Measurements from ENCODE around the gene SLC17A3. TPM values are rescaled to one million over a fixed set of nuclear protein-coding genes. Genes with fewer than 3 reads are reported as not detected.

SLC17A3 gene
- total RNA-seq, 1 experiment from 2014 or later: not detected

GRCh38 chr6:25834950-25835349, 39.1 kb downstream of the SLC17A3 start:
- no peaks in the 10 kb centered on the region for H3K27me3 ChIP-seq (ENCODE audit: control insufficient read depth, insufficient read depth, low read length)
- no peak overlapping the region for H3K4me3 ChIP-seq (ENCODE audit: insufficient read depth, low read depth, low read length)
- H3K36me3 ChIP-seq (replicated peaks; ENCODE audit: control insufficient read depth, insufficient read depth, low read length): no peaks in the 10 kb centered on the region
- no peak for DNase-seq

- Histone ChIP-seq H3K4me3 (ENCODE audit: insufficient read depth, low read depth, low read length) (no peak overlapping the region), H3K27me3 (ENCODE audit: control insufficient read depth, insufficient read depth, low read length) (no peaks in the 10 kb centered on the region), H3K36me3 (replicated peaks; ENCODE audit: control insufficient read depth, insufficient read depth, low read length) (no peaks in the 10 kb centered on the region)
- no peak for DNase-seq
These were observed 40.9 kb downstream of the SLC17A3 start for GRCh38 chr6:25833136-25833535.

GRCh38 chr6:25832670-25833069, 41.4 kb downstream of the SLC17A3 start:
- H3K36me3 ChIP-seq (replicated peaks; ENCODE audit: control insufficient read depth, insufficient read depth, low read length): no peaks in the 10 kb centered on the region
- no peak for DNase-seq
- no peaks in the 10 kb centered on the region for H3K27me3 ChIP-seq (ENCODE audit: control insufficient read depth, insufficient read depth, low read length)
- no peak overlapping the region for H3K4me3 ChIP-seq (ENCODE audit: insufficient read depth, low read depth, low read length)

GRCh38 chr6:25832307-25832662, 41.8 kb downstream of the SLC17A3 start:
- Histone ChIP-seq H3K27me3 (ENCODE audit: control insufficient read depth, insufficient read depth, low read length) (no peaks in the 10 kb centered on the region), H3K36me3 (replicated peaks; ENCODE audit: control insufficient read depth, insufficient read depth, low read length) (no peaks in the 10 kb centered on the region), H3K4me3 (ENCODE audit: insufficient read depth, low read depth, low read length) (no peak overlapping the region)
- DNase-seq: no peak

GRCh38 chr6:25831532-25832306, 42.3 kb downstream of the SLC17A3 start, which contains the start of gene SLC17A1:
SLC17A1 (minus strand) TSS chr6:25832052; CDS start chr6:25830557, 1,495 bp downstream.
- Histone ChIP-seq H3K36me3 (replicated peaks; ENCODE audit: control insufficient read depth, insufficient read depth, low read length) (no peaks in the 10 kb centered on the region), H3K4me3 (ENCODE audit: insufficient read depth, low read depth, low read length) (no peak within 1 kb of the TSS), H3K27me3 (ENCODE audit: control insufficient read depth, insufficient read depth, low read length) (no peaks in the 10 kb centered on the region)
- DNase-seq: no peak

GRCh38 chr6:25830458-25830857, 43.6 kb downstream of the SLC17A3 start:
- no peak for DNase-seq
- Histone ChIP-seq H3K36me3 (replicated peaks; ENCODE audit: control insufficient read depth, insufficient read depth, low read length) (no peaks in the 10 kb centered on the region), H3K4me3 (ENCODE audit: insufficient read depth, low read depth, low read length) (no peak overlapping the region), H3K27me3 (ENCODE audit: control insufficient read depth, insufficient read depth, low read length) (no peaks in the 10 kb centered on the region)

GRCh38 chr6:25829375-25829774, 44.7 kb downstream of the SLC17A3 start:
- DNase-seq: no peak
- no peak overlapping the region for H3K4me3 ChIP-seq (ENCODE audit: insufficient read depth, low read depth, low read length)
- H3K36me3 ChIP-seq (replicated peaks; ENCODE audit: control insufficient read depth, insufficient read depth, low read length): no peaks in the 10 kb centered on the region

GRCh38 chr6:25821341-25821740, 52.7 kb downstream of the SLC17A3 start:
- no peak overlapping the region for H3K4me3 ChIP-seq (ENCODE audit: insufficient read depth, low read depth, low read length)
- no peaks in the 10 kb centered on the region for H3K27me3 ChIP-seq (ENCODE audit: control insufficient read depth, insufficient read depth, low read length)
- no peaks in the 10 kb centered on the region for H3K36me3 ChIP-seq (replicated peaks; ENCODE audit: control insufficient read depth, insufficient read depth, low read length)
- DNase-seq: no peak

More at GRCh38 chr6:25829375-25829774, 44.7 kb downstream of the SLC17A3 start:
- no peaks in the 10 kb centered on the region for H3K27me3 ChIP-seq (ENCODE audit: control insufficient read depth, insufficient read depth, low read length)

- H3K4me3 ChIP-seq (ENCODE audit: insufficient read depth, low read depth, low read length): no peak overlapping the region
- DNase-seq: peak; percentile 4
- H3K36me3 ChIP-seq (replicated peaks; ENCODE audit: control insufficient read depth, insufficient read depth, low read length): no peaks in the 10 kb centered on the region
- no peaks in the 10 kb centered on the region for H3K27me3 ChIP-seq (ENCODE audit: control insufficient read depth, insufficient read depth, low read length)
These were observed 57.8 kb downstream of the SLC17A3 start for GRCh38 chr6:25816252-25816651.

GRCh38 chr6:25815194-25815593, 58.8 kb downstream of the SLC17A3 start:
- Histone ChIP-seq H3K27me3 (ENCODE audit: control insufficient read depth, insufficient read depth, low read length) (no peaks in the 10 kb centered on the region), H3K4me3 (ENCODE audit: insufficient read depth, low read depth, low read length) (no peak overlapping the region), H3K36me3 (replicated peaks; ENCODE audit: control insufficient read depth, insufficient read depth, low read length) (no peaks in the 10 kb centered on the region)
- DNase-seq: no peak

- H3K36me3 ChIP-seq (replicated peaks; ENCODE audit: control insufficient read depth, insufficient read depth, low read length): no peaks in the 10 kb centered on the region
- no peak overlapping the region for H3K4me3 ChIP-seq (ENCODE audit: insufficient read depth, low read depth, low read length)
These were observed 69.2 kb downstream of the SLC17A3 start for GRCh38 chr6:25804804-25805203.

GRCh38 chr6:25801436-25801835, 72.6 kb downstream of the SLC17A3 start:
- Histone ChIP-seq H3K4me3 (ENCODE audit: insufficient read depth, low read depth, low read length) (no peak overlapping the region), H3K36me3 (replicated peaks; ENCODE audit: control insufficient read depth, insufficient read depth, low read length) (no peaks in the 10 kb centered on the region), H3K27me3 (ENCODE audit: control insufficient read depth, insufficient read depth, low read length) (no peaks in the 10 kb centered on the region)
- DNase-seq: no peak

More at GRCh38 chr6:25804804-25805203, 69.2 kb downstream of the SLC17A3 start:
- H3K27me3 ChIP-seq (ENCODE audit: control insufficient read depth, insufficient read depth, low read length): no peaks in the 10 kb centered on the region
- DNase-seq: no peak

Other genes starting within 250 kb of the SLC17A3 start
- gene SCGN, start 222.0 kb downstream of the SLC17A3 start, total RNA-seq (2014; rRNA removed; shearing (Covaris generic)): not detected in 2 replicates
- not detected in 2 replicates for gene SLC17A4, start 119.5 kb downstream of the SLC17A3 start, total RNA-seq (2014; rRNA removed; shearing (Covaris generic))
- not detected in 2 replicates for gene SLC17A1, start 42.2 kb downstream of the SLC17A3 start, total RNA-seq (2014; rRNA removed; shearing (Covaris generic))
- gene SLC17A2, start 56.4 kb upstream of the SLC17A3 start, total RNA-seq (2014; rRNA removed; shearing (Covaris generic)): not detected in 2 replicates
- 1.0 and 2.3 TPM in 2 replicates for gene TRIM38, start 88.6 kb upstream of the SLC17A3 start, total RNA-seq (2014; rRNA removed; shearing (Covaris generic))
- 0.38 and 0.81 TPM in 2 replicates for gene HFE, start 213.2 kb upstream of the SLC17A3 start, total RNA-seq (2014; rRNA removed; shearing (Covaris generic))

All from H7 (cell line).